HCT116 (cell line): Measurements from ENCODE around the gene KCNJ14. TPM values are rescaled to one million over a fixed set of nuclear protein-coding genes. Genes with fewer than 3 reads are reported as not detected.

Source experiments
- ATAC-seq: fragments of 200-7000 bp; cut with Tn5 transposase; 2 replicates; pipeline ENCODE4 v1.9.1; 2020; ENCODE audit warnings: mild to moderate bottlenecking, moderate library complexity
- BruUV-seq: library from RNA; stranded (reverse); fragments of 400-500 nt; replicated peaks from 2 replicates; lab custom pipeline; 2021; lab: Mats Ljungman, UMichigan
- CTCF ChIA-PET: fragments of 300-600 bp; sonication (Branson Sonifier 250); formaldehyde crosslinking; loops from one replicate; lab custom pipeline; 2021; ENCODE audit warnings: antibody characterized with exemption; lab: Charles Lee
- POLR2A ChIA-PET: fragments of 300-600, 350-600 bp; sonication (Branson Sonifier 250); formaldehyde crosslinking; loops from one replicate; lab custom pipeline; 2021; ENCODE audit warnings: antibody characterized with exemption; lab: Charles Lee
- RAD21 ChIA-PET, 2 experiments: fragments of 300-600 bp; sonication (Branson Sonifier 250); formaldehyde crosslinking; loops; one replicate each; lab custom pipeline; 2023; ENCODE audit warnings: low total read pairs in 2 of 2; ENCODE audit not compliant: uncharacterized antibody in 2 of 2, unreplicated experiment in 2 of 2, low non-redundant PET in 1 of 2; lab: Charles Lee
- DNase-seq: peaks from one replicate; pipeline ENCODE4 v3.0.0-alpha.2; 2010; ENCODE audit warnings: low read depth, low spot score
- H2AFZ ChIP-seq: fragments of 200-600 bp; shearing (Covaris generic), sonication (generic); 2 replicates; pipeline ENCODE4 v1.6.1; 2017; ENCODE audit warnings: low read depth, mixed run types, mixed read lengths, antibody characterized with exemption, low read length; ENCODE audit not compliant: poor library complexity, severe bottlenecking
- H3K27ac ChIP-seq: 2 replicates; pipeline ENCODE4 v1.5.1; 2012; ENCODE audit warnings: low read depth, low read length
- H3K27me3 ChIP-seq: fragments of 200-600 bp; sonication (generic); 2 replicates; pipeline ENCODE4 v1.6.1; 2016; ENCODE audit warnings: mixed run types, low read length, mixed read lengths; ENCODE audit not compliant: insufficient read depth
- H3K36me3 ChIP-seq, 2 experiments: fragments of 200-500 bp in 1 of 2; fragments of 200-600 bp in 1 of 2; sonication (Bioruptor generic) in 1 of 2; sonication (generic) in 1 of 2; 2 replicates each; pipeline versions ENCODE4 v1.5.1 to v1.6.1; 2014 to 2016; ENCODE audit warnings: low read length in 2 of 2, inconsistent platforms in 1 of 2, mixed read lengths in 1 of 2, mixed run types in 1 of 2; ENCODE audit not compliant: insufficient read depth in 2 of 2, control insufficient read depth in 1 of 2
- H3K4me1 ChIP-seq, 2 experiments: fragments of 200-600 bp in 1 of 2; sonication (generic) in 1 of 2; 2 replicates each; pipeline versions ENCODE4 v1.5.1 to v1.6.1; 2012 to 2017; ENCODE audit warnings: low read length in 2 of 2, inconsistent platforms in 1 of 2, mild to moderate bottlenecking in 1 of 2, mixed read lengths in 1 of 2, mixed run types in 1 of 2, moderate library complexity in 1 of 2; ENCODE audit not compliant: insufficient read depth in 2 of 2, control insufficient read depth in 1 of 2
- H3K4me2 ChIP-seq: fragments of 200-600 bp; sonication (generic); 2 replicates; pipeline ENCODE4 v1.6.1; 2017; ENCODE audit warnings: mixed run types, low read length, mixed read lengths
- H3K4me3 ChIP-seq, 2 experiments: fragments of 200-600 bp in 1 of 2; sonication (generic) in 1 of 2; replicated peaks in 1 of 2; 2 replicates each; pipeline ENCODE4 v1.5.1; 2011 to 2016; ENCODE audit warnings: low read length in 2 of 2, control low read depth in 1 of 2, low read depth in 1 of 2, mild to moderate bottlenecking in 1 of 2, mixed read lengths in 1 of 2, mixed run types in 1 of 2
- H3K79me2 ChIP-seq: fragments of 200-600 bp; sonication (generic); 2 replicates; pipeline ENCODE4 v1.6.1; 2017; ENCODE audit warnings: mild to moderate bottlenecking, mixed run types, low read length, moderate library complexity, mixed read lengths; ENCODE audit not compliant: insufficient read depth
- H3K9ac ChIP-seq: fragments of 200-600 bp; sonication (generic); 2 replicates; pipeline ENCODE4 v1.6.1; 2016; ENCODE audit warnings: low read length, mixed read lengths
- H3K9me2 ChIP-seq: fragments of 200-600 bp; sonication (generic), shearing (Covaris generic); 2 replicates; pipeline ENCODE4 v1.6.1; 2017; ENCODE audit warnings: mixed run types, mild to moderate bottlenecking, moderate library complexity; ENCODE audit not compliant: insufficient read depth
- H3K9me3 ChIP-seq, 2 experiments: fragments of 200-500 bp in 1 of 2; fragments of 200-600 bp in 1 of 2; sonication (Bioruptor generic) in 1 of 2; sonication (generic) in 1 of 2; 2 replicates each; pipeline ENCODE4 v1.6.1; 2014 to 2017; ENCODE audit warnings: low read length in 2 of 2, mixed read lengths in 2 of 2, inconsistent platforms in 1 of 2, low read depth in 1 of 2, mild to moderate bottlenecking in 1 of 2, mixed run types in 1 of 2, moderate library complexity in 1 of 2; ENCODE audit not compliant: control insufficient read depth in 1 of 2, insufficient read depth in 1 of 2
- H4K20me1 ChIP-seq: fragments of 200-600 bp; sonication (generic), shearing (Covaris generic); 2 replicates; pipeline ENCODE4 v1.6.1; 2017; ENCODE audit warnings: mixed run types, mild to moderate bottlenecking, moderate library complexity; ENCODE audit not compliant: insufficient read depth
- CBX3 ChIP-seq: IDR thresholded peaks from 2 replicates; pipeline ENCODE4 v1.6.1; 2012; ENCODE audit warnings: low read depth
- CEBPB ChIP-seq: IDR thresholded peaks from 2 replicates; pipeline ENCODE4 v1.6.1; 2012; ENCODE audit warnings: low read depth
- CTCF ChIP-seq, 3 experiments: fragments of 200-600 bp in 1 of 3; sonication (generic) in 1 of 3; IDR thresholded peaks in 2 of 3; conservative IDR thresholded peaks in 1 of 3; 2 replicates each; pipeline ENCODE4 v1.5.1; 2012 to 2017; ENCODE audit warnings: low read depth in 2 of 3, low read length in 2 of 3, antibody characterized with exemption in 1 of 3, borderline replicate concordance in 1 of 3, control low read depth in 1 of 3, mild to moderate bottlenecking in 1 of 3, mixed read lengths in 1 of 3, mixed run types in 1 of 3, moderate library complexity in 1 of 3; ENCODE audit not compliant: insufficient read depth in 1 of 3
- ELF1 ChIP-seq: IDR thresholded peaks from 2 replicates; pipeline ENCODE4 v1.6.1; 2012; ENCODE audit warnings: low read depth, borderline replicate concordance
- JUND ChIP-seq: IDR thresholded peaks from 2 replicates; pipeline ENCODE4 v1.6.1; 2012
- POLR2A ChIP-seq: IDR thresholded peaks from 2 replicates; pipeline ENCODE4 v1.7.0; 2011; ENCODE audit warnings: borderline replicate concordance; ENCODE audit not compliant: insufficient read depth, insufficient read length; ENCODE audit errors: extremely low read depth
- RAD21 ChIP-seq: IDR thresholded peaks from 2 replicates; pipeline ENCODE4 v1.6.1; 2012; ENCODE audit warnings: low read depth, mild to moderate bottlenecking
- REST ChIP-seq: IDR thresholded peaks from 2 replicates; pipeline ENCODE4 v1.6.1; 2012; ENCODE audit warnings: low read depth
- SIN3A ChIP-seq: IDR thresholded peaks from 2 replicates; pipeline ENCODE4 v1.6.1; 2012; ENCODE audit warnings: low read depth
- SP1 ChIP-seq: IDR thresholded peaks from 2 replicates; pipeline ENCODE4 v1.6.1; 2012; ENCODE audit warnings: low read depth
- SRF ChIP-seq: IDR thresholded peaks from 2 replicates; pipeline ENCODE4 v1.6.1; 2012; ENCODE audit warnings: low read depth
- TCF7L2 ChIP-seq: IDR thresholded peaks from 2 replicates; pipeline ENCODE4 v1.7.0; 2011; ENCODE audit warnings: borderline replicate concordance, inconsistent platforms; ENCODE audit not compliant: insufficient read depth, insufficient read length; ENCODE audit errors: extremely low read depth
- ZBTB33 ChIP-seq: IDR thresholded peaks from 2 replicates; pipeline ENCODE4 v1.6.1; 2011; ENCODE audit warnings: mild to moderate bottlenecking, low read length, moderate library complexity; ENCODE audit not compliant: insufficient replicate concordance; ENCODE audit errors: extremely low read depth
- ZFX ChIP-seq: fragments of 450-650 bp; IDR thresholded peaks from 2 replicates; pipeline ENCODE4 v1.6.1; 2017
- intact Hi-C: fragments of 100-400 bp; cut with micrococcal nuclease; formaldehyde crosslinking; loops from 2 replicates; pipeline ENCODE4 v1.10.0; 2022
- total RNA-seq: library from RNA; stranded (reverse); gene quantifications from one replicate; pipeline ENCODE4 v1.2.1, GENCODE V29; 2021; ENCODE audit not compliant: unreplicated experiment

The KCNJ14 gene
- total RNA-seq, 1 experiment from 2014 or later, result 2.5 TPM

GRCh38 chr19:48511321-48511731 is 56.0 kb downstream of the KCNJ14 start:
- no peak overlapping the region for H3K9ac ChIP-seq
- ChIA-PET CTCF (no interaction called here), POLR2A (no interaction called here), RAD21 (no interaction called here)
- H3K27me3 ChIP-seq, result no peaks in the 10 kb centered on the region
- H3K4me2 ChIP-seq, result no peak overlapping the region
- intact Hi-C loops, result no loop called here
- no peaks in the 10 kb centered on the region for H3K9me2 ChIP-seq
- no peak overlapping the region for H3K4me3 ChIP-seq
- no peak overlapping the region for H3K27ac ChIP-seq
- no peak for DNase-seq
- H3K36me3 ChIP-seq, result no peaks in the 10 kb centered on the region
- no peak for TF ChIP-seq TCF7L2
- no peak for TF ChIP-seq RAD21
- TF ChIP-seq CTCF (IDR thresholded peaks at IDR 0.05 in 2 of 3, conservative IDR thresholded peaks at IDR 0.05 in 1 of 3; ENCODE audit: borderline replicate concordance in 1 of 3, insufficient read depth in 1 of 3, low read depth in 2 of 3, low read length in 2 of 3), result no peak
- no peak for TF ChIP-seq REST
- no peak for TF ChIP-seq SIN3A
- TF ChIP-seq JUND, result no peak
- TF ChIP-seq CEBPB, result no peak
- TF ChIP-seq CBX3, result no peak
- TF ChIP-seq SP1, result no peak
- no peak for TF ChIP-seq SRF
- no peak for TF ChIP-seq ZBTB33
- TF ChIP-seq ELF1, result no peak
- TF ChIP-seq ZFX, result no peak
- no peak for TF ChIP-seq POLR2A
- H3K4me1 ChIP-seq, result peaks cover 0 to 20% of the 10 kb centered on the region in 2 experiments; a peak in 2 of 4 replicates
- no TSS peak for BruUV-seq
- no peaks in the 10 kb centered on the region for H4K20me1 ChIP-seq
- H3K79me2 ChIP-seq, result no peaks in the 10 kb centered on the region
- no peak overlapping the region for H2AFZ ChIP-seq
- no peaks in the 10 kb centered on the region for H3K9me3 ChIP-seq
- no peak for ATAC-seq
